C1 segment of cervical spinal cord (tissue), 14 donors: ENCODE data around the gene IL36RN.

ENCODE experiments used
- DNase-seq, 14 donors: peaks; one replicate each; lab custom pipeline; 2025; lab: John Stamatoyannopoulos, UW

Gene IL36RN

DNA sequence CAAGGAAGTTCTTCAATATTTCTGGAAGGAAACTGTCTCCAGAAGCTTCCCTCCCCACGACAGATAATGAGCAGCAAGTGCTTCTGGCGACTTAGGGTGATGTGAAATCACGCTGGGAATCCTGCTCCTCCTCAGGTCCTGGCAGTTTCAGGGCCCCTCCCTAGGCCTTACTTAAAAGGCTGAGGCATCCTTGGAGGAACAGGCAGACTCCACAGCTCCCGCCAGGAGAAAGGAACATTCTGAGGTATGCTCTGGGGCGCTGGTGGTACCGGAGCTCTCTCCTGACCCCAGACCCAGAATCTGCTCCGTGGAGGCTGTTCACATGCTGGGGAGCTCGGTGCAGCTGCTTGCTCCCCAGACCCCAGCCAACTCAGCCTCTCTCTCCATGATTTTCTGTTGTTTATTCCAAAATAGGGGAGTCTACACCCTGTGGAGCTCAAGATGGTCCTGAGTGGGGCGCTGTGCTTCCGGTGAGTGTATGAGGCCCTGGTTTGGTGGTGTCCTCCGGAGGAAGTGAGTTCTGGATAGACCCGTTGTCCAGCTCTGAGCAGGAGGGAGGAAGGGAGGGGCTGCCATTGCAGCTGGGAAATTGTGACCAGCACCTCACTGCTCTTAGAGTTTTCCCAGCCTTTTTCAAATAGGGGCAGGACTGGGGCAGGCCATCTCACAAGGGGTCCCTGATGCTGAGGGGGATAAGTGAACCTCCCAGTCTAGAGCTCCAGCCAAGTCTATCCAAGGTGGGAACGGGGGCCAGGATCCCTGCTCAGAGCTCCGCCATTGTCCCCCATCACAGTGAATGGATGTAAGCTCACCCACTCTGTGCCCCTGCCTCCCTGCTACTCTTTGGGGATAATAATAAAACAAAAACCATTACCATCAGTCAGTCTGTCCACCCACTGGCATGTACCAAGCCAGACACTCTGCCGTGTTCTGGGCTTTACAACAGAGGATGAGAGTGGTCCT lies at the start of gene IL36RN:
TSS of gene IL36RN (plus strand) at position 201 of the 963 bp plus-strand sequence. CDS start at position 442, 241 bp downstream.
- DNase-seq = no peak

DNA sequence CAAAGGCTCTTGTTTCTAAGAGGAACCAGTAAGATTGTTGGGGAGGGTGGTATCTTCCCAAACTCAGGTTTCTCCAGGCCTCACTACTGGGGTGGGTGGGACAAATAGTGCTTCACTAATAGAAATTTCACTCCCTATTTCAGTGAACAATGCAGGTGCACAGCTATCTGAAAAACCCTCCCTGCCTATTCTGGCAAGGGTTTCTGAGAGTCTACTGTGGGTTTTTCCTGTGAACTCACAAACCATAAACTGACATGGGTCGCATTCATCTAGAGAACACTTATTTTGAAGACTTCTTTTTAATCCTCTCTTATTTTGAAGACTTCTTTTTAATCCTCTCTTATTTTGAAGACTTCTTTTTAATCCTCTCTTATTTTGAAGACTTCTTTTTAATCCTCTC lies 49.4 kb upstream of the IL36RN start:
- DNase-seq = no peak

DNA sequence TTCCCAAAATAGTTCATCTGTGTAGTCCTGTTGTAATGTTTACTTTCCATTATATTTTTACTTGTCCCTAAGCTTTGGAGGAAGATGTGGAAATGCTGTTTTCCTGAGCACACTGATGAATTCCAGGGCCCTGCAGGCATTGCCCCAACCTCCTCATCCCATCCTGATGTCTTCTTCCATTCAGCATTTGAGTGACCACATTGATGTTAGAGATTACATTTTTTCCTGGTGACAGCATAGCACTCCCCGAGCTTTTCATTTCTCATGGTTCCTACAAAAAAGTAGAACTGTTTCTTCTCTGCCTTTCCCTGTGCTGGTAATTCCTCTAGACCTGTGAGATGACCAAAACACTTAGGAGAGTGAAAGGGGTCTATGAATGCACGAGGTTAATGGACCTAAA lies 48.9 kb upstream of the IL36RN start:
- no peak for DNase-seq

DNA sequence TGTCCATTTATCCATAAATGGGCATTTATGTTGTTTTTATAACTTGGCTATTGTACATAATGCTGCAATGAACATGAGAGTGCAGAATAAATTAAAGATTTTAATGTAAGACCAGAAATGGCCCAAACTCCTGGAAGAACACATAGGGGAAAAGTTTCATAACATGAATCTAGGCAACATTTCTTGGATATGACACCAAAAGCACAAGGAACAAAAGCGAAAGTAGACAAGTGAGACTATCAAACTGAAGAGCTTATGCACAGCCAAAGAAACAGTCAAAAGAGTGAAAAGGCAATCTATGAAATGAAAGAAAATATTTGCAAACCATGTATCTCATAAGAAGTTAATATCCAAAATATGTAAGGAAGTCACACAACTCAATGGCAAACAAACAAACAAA lies 47.9 kb upstream of the IL36RN start:
- DNase-seq = no peak

DNA sequence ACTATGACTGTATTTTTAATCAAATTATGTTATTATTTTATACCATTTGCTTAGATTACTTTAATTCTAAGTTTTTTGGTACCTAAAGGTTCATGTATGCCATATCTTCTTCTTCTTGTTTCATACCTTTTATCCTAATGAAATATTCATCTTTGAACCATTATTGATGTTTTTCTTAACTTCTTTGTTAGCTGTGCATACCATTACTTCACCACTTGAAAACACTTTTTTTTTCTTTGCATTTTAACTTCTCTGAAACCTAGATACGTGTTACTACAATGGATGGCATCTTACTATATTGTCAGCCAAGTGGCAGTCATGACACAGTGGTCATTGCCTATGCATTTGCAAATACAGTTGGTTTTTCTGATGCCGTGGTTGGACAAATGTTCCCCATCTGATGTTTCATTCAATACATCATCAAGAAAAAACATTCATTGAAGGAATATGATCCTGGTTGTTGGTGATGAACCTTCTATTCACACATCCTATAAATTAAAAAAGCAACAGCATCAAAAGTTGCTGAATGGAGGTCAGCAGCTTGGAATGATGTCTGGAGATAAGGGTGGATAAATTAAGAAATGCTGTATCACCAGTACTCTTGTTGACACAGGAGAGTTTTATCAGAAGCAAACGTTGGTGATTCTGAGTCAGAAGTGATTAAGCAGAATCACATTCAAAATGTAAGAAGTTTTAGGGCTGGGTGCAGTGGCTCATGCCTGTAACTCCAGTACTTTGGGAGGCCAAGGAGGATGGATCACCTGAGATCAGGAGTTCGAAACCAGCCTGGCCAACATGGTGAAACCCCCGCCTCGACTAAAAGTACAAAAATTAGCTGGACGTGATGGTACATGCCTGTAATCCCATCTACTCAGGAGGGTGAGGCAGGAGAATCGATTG lies 46.3 kb upstream of the IL36RN start:
- no peak for DNase-seq

- DNase-seq = no peak
Measured at GRCh38 chr2:113013336-113013661, 45.7 kb upstream of the IL36RN start.

DNA sequence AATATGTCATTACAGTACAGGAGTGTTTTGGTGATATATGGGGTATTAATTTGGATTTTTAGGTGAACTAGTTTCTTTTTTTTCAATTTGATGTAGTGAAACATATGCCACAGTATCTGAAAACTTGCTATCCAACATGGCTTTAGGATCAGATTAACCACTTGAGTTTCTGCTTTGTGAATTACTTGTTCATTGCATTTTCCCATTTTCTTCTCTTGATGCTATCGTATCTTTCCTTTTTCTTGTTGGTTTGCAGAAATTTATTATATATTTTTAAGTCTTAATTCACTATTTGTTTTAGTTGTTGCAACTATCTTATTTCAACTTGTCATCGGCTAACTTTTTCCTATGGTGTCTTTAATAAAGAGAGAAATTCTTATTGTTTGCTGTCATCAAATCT lies 44.9 kb upstream of the IL36RN start:
- no peak for DNase-seq

- no peak for DNase-seq
Measured at GRCh38 chr2:113015042-113015441, 44.0 kb upstream of the IL36RN start.

DNA sequence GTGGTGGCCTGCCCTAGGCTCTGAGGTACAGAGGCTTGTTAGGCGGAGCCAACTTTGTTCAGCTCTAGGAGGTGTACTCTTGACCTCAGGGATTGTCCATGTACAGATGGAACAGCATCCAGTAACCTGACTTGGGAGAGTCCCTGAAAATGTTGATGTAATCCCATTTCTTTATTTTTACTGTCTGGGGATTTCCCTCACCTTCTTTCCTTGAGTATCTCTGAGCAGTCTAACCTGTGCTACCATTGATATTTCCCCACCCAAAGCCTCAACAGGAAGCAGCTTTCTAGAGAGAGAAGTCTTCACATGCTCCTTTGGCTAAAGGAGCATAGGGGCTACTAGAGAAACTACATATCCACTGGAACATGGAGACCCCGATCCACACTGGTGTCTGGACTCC lies 43.3 kb upstream of the IL36RN start:
- DNase-seq = no peak

DNA sequence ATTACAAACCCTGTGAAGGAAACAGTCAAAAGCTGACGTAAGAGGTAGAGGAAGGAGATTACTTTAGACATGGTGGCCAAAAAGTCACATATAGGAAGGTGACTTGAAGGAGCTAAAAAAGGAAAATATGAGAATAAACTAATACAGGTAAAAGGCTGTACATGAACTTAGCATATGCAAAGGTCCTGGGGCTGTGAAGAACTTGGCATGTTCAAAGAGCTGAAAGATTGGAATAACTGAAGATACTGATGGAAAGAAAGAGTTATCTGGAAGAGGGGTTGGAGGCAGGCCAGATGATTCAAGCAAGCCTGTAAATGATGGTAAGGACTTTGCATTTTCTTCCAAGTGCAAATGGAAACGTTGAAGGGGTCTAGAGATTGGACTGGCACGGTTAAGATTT lies 40.5 kb upstream of the IL36RN start:
- DNase-seq = no peak

- no peak for DNase-seq
Measured at GRCh38 chr2:113021312-113021711, 37.7 kb upstream of the IL36RN start.

DNA sequence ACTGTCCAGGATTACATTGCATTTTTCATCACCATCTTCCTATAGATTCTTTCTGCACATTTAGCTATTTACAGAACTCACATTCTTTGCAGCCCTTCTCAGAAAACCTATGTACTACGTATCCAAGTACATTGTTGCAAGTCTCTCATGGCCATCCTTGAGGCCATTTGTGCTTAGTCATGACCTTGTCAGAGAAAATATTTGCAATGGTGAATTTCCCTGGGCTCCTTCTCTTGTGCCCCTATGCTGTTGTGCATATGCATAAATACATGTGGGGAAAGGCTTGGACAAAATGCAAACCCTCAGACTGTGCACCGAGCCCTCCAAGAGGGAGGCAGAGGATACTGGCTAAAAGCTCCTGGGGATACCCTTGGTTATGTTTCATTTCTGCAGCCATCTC lies 34.2 kb upstream of the IL36RN start:
- DNase-seq = no peak

GRCh38 chr2:113025737-113026136 lies 33.3 kb upstream of the IL36RN start:
- no peak for DNase-seq

GRCh38 chr2:113027691-113028090 lies 31.3 kb upstream of the IL36RN start:
- DNase-seq = no peak

DNA sequence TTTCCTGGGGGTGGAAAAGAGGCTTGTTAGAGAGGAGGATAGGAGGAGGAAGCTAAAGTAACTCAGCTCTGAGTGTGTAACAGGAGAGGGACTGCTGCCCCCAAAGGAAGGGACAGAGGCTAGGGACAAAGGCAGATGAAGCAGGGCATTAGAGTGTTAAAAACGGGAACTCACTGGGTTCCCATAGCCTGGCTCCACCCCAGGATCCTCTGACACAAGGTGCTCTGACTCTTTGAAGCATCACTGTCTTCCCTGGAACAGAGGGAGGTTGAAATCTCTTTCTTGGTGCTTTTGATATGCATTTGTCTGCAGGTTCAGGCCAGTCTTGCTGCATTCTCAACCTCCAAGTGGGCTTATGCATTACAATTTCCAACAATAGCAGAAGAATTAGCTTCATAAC lies 30.9 kb upstream of the IL36RN start:
- no peak for DNase-seq

DNA sequence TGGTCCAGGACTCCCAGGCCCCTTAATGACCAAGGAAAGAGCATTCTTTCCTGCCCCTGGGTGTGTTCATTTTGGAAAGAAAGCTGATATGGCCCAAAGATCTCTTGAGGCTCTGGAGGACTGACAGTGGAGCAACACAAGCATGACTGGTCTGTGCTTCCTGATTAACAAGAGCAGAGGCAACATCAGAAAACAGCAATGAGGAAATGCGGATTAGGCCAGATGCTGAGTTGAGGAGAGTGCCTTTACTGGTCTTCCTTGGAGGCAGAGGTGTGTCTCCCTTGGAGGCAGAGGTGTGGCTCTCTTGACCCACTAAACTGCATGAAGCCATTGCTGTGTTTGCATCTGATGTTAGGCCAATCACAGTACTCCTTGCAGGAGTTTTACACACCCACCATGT lies 26.3 kb upstream of the IL36RN start:
- DNase-seq = no peak

DNA sequence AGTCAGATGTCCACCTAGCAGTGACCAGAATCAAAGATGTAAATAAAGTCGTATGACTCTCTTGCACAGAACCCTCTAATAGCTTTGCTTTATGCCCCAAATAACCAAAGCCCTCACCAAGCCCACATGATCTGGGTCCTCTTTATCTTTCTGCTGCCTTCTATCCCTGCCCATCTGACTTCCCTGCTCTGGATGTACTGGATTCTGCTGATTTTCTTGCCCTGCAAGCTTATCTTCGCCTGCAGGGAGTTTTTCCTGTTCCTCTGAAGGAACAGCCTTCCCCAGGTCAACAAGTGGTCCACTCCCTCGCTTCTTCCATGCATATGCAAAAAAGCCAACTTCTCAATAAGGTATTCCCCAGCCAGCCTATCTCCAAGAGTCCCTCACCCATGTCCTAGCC lies 25.0 kb upstream of the IL36RN start:
- no peak for DNase-seq

- no peak for DNase-seq
Measured at GRCh38 chr2:113036763-113037162, 22.2 kb upstream of the IL36RN start.

- no peak for DNase-seq
Measured at GRCh38 chr2:113038291-113038690, 20.7 kb upstream of the IL36RN start.

- DNase-seq = no peak
Measured at GRCh38 chr2:113039158-113039557, 19.8 kb upstream of the IL36RN start.

DNA sequence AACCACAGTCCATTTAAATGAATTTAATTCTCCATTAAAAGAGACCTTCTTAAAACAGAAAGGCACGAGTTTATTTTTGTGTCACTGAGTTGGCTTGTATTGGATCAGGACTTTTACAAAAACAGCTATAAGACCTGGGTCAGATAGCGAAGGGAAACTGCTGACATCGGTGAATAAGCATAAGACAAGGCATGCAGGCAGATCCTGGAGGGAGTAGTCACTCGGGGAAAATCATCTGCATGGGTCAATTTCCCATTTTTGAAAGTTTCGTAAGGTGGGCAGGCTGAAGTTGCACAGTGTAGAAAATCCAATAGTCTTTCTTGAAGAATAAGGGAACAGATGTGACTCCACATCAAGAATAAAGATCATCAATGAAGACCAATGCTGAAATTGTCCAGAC lies 19.3 kb upstream of the IL36RN start:
- no peak for DNase-seq

GRCh38 chr2:113041871-113042270 lies 17.1 kb upstream of the IL36RN start:
- DNase-seq = no peak

DNA sequence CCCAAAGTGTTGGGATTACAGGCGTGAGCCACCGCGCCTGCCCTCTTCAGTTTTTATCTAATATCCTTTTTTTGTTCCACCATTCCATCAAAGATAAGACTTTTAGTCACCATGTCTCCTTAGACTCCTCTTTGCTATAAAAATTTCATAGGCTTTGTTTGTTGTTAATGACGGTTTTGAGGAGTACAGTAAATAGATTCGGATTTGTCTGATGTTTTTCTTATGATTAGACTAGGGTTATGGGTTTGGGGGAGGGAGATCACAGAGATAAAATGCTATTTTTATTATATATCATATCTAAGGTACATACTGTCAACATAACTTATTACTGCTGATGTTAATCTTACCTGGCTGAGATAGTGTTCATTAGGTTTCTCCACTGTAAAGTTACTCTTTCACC lies 12.5 kb upstream of the IL36RN start:
- no peak for DNase-seq
